Superior temporal gyrus (tissue), 1 donor: ENCODE measurements around the gene TNK2.
"Not testable (repeated sequence)": the region's sequence is repeated elsewhere in the genome, so short reads cannot be mapped to it uniquely, and the experiment has no call there.

Experiments
- DNase-seq: peaks from one replicate; pipeline ENCODE4 v3.0.0-alpha.2; 2016; ENCODE audit errors: extremely low spot score

Gene TNK2

GRCh38 chr3:195907934-195908693, at the start of gene TNK2:
TNK2 (minus strand) TSS chr3:195908551; CDS start chr3:195888588, 19,963 bp downstream.
- DNase-seq, result peak; percentile 56

GRCh38 chr3:195956577-195956976, 48.2 kb upstream of the TNK2 start:
- DNase-seq, result no peak

GRCh38 chr3:195955416-195955841, 47.1 kb upstream of the TNK2 start:
- not testable (repeated sequence) for DNase-seq

- DNase-seq, result not testable (repeated sequence)
Measured at GRCh38 chr3:195954752-195955119, 46.4 kb upstream of the TNK2 start.

GRCh38 chr3:195954052-195954751, 45.9 kb upstream of the TNK2 start:
- peak; percentile 49 for DNase-seq

GRCh38 chr3:195952590-195952989, 44.2 kb upstream of the TNK2 start:
- DNase-seq, result not testable (repeated sequence)

DNA sequence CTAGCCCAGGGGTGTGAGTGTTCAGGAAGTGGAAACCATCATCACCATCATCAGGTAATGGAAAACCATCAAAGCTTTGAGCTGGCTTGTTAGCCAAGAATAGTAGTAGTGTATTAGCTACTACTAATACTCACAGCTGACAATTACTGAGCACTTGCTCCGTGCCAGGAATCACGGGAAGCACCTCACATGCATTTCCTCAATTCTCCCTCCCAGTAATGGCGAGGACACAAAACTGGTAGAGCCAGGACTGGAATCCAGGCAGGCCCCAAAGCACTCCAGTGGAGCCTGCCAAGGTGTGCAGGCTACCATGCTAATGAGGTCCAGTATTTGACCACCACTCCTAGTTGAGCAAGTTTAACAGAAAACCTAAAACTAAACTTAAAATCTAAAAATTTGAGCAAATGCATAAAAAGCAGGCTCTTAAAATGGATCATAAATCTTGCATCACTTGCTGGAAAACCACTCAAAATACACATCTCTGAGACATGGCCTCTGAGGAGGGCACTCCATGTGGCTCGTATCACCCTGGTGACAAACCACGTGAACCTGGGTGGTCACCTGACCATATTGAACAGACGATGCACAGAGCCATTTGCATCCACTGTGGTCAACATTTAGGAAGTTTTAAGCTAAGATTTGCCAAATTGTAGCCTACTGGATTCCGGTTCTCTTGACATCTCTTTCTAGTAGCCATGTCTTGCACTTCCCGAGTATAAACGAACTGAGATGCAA, 43.3 kb upstream of the TNK2 start:
- DNase-seq, result not testable (repeated sequence)

GRCh38 chr3:195950731-195951130, 42.4 kb upstream of the TNK2 start:
- DNase-seq, result not testable (repeated sequence)

GRCh38 chr3:195950164-195950563, 41.8 kb upstream of the TNK2 start:
- not testable (repeated sequence) for DNase-seq

DNA sequence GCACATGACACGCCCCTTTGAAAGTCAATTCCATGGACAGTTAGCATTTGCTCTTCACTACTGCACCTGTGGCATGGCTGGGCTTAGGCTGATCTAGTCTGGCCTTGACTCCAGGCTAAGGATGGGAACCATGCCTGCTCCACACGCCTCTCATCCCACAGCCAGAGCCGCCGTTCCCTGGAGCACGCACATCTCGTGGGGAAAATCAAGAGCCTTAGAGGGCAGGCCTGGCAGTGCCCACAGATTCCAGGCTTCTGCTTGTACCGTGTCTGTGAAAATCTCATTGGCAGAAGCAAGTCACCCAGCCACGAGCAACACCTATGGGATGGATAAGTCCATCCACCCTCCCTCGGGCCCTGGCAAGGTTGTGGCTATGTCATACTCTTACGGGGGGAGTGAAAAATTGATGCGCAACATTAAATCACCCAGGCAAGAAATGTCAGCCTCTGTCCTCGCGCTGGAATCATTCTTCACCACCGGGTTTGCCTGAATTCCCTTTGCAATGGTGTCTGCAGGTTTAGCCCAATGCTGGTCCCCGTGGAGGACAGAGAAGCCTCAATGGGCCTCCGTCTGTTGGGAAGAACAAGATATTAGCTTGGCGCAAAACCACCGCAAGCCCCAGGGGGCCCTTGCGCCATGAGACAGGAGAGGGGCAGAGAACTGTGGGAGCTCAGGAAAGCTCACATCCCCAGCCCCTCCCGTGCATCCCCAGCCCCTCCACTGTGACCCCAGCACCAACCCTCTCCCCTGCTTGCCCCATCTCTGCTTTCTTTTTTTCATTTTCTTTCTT, 38.8 kb upstream of the TNK2 start:
- not testable (repeated sequence) for DNase-seq

- DNase-seq, result not testable (repeated sequence)
Measured at GRCh38 chr3:195941265-195941815, 33.0 kb upstream of the TNK2 start.

- not testable (repeated sequence) for DNase-seq
Measured at GRCh38 chr3:195940806-195941205, 32.5 kb upstream of the TNK2 start.

GRCh38 chr3:195939526-195940470, 31.4 kb upstream of the TNK2 start:
- not testable (repeated sequence) for DNase-seq

DNA sequence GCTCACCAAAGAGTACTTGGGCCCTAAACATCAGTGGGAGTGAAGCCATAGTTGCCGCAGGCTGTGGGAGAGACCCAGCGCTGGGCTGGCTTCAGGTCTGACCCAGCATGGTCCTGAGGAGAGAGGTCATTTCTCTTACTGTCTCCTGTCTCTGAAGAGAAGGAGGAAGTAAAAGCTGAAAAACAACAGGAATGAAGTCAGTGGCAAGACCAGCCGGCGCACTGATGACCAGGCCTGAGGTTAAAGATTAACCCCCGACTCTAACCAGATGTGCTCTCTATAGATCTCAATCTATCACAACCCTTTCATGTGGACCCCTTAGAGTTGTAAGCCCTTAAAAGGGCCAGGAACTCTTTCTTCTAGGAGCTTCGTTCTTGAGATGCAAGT, 24.7 kb upstream of the TNK2 start:
- DNase-seq, result not testable (repeated sequence)

DNA sequence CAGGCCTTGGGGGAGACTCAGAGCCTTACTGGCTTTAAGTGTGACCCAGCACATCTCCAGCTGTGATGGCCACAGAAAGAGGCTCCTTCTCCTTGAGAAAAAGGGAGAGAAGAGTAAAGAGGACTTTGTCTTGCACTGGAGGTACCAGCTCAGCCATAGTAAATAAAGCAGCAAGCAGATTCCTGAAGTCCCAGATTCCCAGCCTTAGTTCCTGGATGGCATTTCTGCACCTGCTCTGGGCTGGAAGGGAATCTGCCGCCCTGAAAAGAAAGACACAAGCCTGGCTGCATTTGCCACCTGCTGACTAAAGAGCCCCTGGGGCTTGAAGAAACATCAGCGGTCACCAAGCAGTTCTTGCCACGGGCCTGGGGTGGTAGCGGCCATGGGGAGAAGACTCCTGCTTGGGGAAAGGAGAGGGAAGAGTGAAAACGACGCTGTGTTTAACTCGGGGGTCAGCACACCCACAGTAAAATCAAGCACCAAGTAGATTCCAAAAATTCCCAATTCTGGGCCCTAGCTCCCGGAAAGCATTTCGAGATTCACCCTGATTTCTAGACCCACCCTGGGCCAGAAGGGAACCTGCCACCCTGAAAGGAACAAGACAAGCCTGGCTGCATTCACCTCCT, 24.2 kb upstream of the TNK2 start:
- DNase-seq, result no peak

DNA sequence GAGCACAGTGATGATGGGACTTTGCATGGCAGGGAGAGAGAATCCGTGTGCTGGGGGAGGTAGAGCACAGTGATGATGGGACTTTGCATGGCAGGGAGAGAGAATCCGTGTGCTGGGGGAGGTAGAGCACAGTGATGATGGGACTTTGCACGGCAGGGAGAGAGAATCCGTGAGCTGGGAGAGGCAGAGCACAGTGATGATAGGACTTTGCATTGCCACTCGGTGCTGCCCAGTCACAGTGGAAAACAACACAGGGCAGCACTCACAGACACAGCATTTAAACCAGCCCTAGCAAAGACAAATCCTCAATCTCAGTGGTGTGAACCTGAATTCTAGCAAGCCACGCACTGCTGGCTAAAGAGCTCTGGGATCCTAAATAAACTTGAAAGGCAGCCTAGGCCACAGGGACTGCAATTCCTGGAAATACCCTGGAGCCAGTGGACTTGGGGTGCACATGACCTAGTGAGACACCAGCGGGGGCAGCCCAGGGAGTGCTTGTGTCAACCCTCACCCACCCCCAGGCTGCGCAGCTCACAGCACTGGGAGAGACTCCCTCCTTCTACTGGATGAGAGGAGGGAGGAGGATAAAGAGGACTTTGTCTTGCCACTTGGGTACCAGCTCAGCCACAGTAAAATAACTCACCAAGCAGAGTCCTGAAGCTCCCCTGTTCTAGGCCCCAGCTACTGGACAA, 23.4 kb upstream of the TNK2 start:
- peak; percentile 50 for DNase-seq

DNA sequence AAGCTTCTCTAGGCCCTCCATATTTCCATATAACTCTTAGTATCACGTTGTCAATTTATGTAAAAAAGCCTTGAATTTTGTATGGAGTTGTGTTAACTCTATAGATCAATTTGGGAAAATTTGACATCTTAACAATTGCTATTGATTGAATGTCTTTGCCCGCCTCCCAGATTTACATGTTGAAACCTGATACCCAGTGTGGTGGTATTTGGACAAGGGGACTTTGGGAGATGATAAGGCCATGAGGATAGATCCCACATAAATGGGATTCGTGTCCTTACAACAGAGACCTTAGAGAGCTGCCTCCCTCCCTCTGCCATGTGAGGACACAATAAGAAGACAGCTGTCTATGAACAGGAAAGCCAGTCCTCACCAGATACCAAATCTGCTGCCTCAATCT, 21.1 kb upstream of the TNK2 start:
- no peak for DNase-seq

GRCh38 chr3:195921334-195921791, 13.0 kb upstream of the TNK2 start:
- no peak for DNase-seq

DNA sequence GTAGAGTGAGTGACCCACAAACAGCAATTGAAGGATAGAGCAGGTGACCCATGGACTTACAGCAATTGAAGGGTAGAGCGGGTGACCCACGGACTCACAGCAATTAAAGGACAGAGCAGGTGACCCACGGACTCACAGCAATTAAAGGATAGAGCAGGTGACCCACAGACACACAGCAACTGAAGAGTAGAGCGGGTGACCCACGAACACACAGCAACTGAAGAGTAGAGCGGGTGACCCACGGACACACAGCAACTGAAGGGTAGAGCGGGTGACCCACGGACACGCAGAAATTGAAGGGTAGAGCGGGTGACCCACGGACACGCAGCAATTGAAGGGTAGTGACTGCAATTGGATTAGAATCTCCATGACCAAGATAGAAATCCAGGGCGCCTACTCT, 9.8 kb upstream of the TNK2 start:
- no peak for DNase-seq
